Jurkat, Clone E6-1 (cell line): ENCODE measurements around the gene KPNA2.

Source experiments
- DNase-seq: peaks from one replicate; pipeline ENCODE4 v3.0.0-alpha.2; 2011; ENCODE audit warnings: low read depth, low spot score
- H3K4me3 ChIP-seq: 2 replicates; pipeline ENCODE4 v1.5.1; 2011; ENCODE audit warnings: mild to moderate bottlenecking, low read length, control low read depth, moderate library complexity

KPNA2 gene

DNA sequence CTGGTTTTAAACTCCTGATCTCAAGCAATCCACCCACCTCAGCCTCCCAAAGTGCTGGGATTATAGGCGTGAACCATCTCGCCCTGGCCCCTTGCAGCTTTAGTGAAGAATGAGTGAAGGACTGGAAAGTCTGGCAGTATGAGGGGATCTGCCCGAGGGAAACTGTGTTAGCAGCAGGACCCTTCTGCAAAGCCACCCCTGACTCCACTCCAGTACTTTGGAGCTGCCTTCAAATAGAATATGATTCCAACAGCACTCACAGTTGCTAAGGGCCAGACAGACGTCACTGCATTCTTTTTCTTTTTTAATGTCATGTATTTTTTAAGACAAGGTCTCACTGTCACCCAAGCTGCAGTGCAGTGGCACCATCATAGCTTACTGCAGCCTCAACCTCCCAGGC lies 52.3 kb downstream of the KPNA2 start:
- no peak overlapping the region for H3K4me3 ChIP-seq
- no peak for DNase-seq

- DNase-seq, result no peak
- H3K4me3 ChIP-seq, result no peak overlapping the region
These were observed 54.3 kb downstream of the KPNA2 start for GRCh38 chr17:68089881-68090280.

GRCh38 chr17:68094481-68095078 lies 59.0 kb downstream of the KPNA2 start:
- no peak for DNase-seq
- no peak overlapping the region for H3K4me3 ChIP-seq

DNA sequence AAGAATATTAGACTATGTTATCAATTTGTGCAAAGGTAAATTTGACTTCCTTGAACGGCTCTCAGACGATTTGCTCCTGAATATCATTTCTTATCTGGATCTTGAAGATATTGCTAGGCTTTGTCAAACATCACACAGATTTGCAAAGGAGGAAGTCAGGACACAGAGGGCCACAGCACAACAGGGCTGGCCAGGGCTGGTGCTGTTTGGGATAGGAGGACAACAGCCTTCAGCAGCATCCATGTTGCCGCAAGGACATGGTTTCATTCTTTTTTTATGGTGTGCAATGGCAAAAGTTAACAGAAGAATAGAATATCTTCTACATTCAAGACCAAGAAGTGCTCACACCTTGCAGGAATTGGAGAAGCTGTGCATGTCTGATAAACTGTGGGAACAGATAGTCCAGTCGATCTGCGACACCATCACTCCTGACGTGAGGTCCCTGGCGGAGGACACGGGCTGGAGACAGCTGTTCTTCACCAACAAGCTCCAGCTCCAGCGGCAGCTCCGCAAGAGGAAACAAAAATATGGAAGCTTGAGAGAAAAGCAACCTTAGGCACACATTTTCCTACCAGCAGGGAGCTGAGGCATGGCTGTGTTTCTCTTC lies 59.8 kb downstream of the KPNA2 start:
- H3K4me3 ChIP-seq, result no peak overlapping the region
- DNase-seq, result no peak

DNA sequence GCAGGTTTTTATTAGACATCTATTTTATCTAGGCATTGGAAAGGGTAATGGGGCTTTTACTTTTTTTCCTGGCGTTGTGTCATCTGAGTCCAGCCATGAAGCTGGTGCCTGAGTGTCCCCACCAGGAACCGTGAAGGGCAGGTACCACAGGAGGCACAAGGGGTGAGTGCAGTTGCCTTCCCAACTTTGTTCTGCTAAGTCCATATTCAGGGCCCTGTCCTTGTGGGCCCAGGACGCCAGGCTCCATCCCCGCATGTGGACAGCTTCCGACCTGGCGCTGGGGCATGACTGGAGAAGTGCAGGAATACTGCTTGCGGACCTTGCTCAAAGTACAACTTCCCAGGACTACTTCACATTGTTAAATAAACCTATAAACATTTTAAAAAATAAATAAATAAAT lies 60.6 kb downstream of the KPNA2 start:
- H3K4me3 ChIP-seq, result no peak overlapping the region
- DNase-seq, result no peak
